Right lobe of liver (tissue), 6 donors: ENCODE measurements around the gene DDT. TPM values are rescaled to one million over a fixed set of nuclear protein-coding genes. Genes with fewer than 3 reads are reported as not detected.

Experiments used
- ATAC-seq, 4 donors: fragments of 200-7000 bp; cut with Tn5 transposase; one replicate each; pipeline ENCODE4 v1.9.1; 2020; ENCODE audit warnings: mild to moderate bottlenecking in 4 of 4, moderate library complexity in 4 of 4
- DNase-seq, 3 donors: peaks; one replicate each; pipeline ENCODE4 v3.0.0-alpha.2; 2020
- H3K27ac ChIP-seq, 3 donors: fragments of 200-600 bp; one replicate each; pipeline ENCODE4 v1.8.0; 2022
- H3K27me3 ChIP-seq, 2 donors: fragments of 200-600 bp; one replicate each; pipeline ENCODE4 v1.8.0; 2022
- H3K36me3 ChIP-seq, 4 donors: fragments of 200-600 bp; sonication (generic) in 1 of 4; one replicate each; pipeline versions ENCODE4 v1.5.1 to v1.8.0; 2017 to 2022; ENCODE audit warnings: control low read depth in 1 of 4
- H3K4me1 ChIP-seq, 4 donors: fragments of 200-600 bp; sonication (generic) in 1 of 4; one replicate each; pipeline versions ENCODE4 v1.5.1 to v1.8.0; 2017 to 2022; ENCODE audit warnings: control low read depth in 1 of 4
- H3K4me3 ChIP-seq, 3 donors: fragments of 200-600 bp; one replicate each; pipeline ENCODE4 v1.8.0; 2022
- H3K9me3 ChIP-seq, 4 donors: fragments of 200-600 bp; sonication (generic) in 1 of 4; one replicate each; pipeline versions ENCODE4 v1.5.1 to v1.8.0; 2017 to 2022; ENCODE audit warnings: control low read depth in 1 of 4
- CTCF ChIP-seq, 4 donors: fragments of 200-600 bp in 3 of 4; fragments of 450-650 bp in 1 of 4; IDR thresholded peaks; one replicate each; pipeline versions ENCODE4 v1.5.1 to v1.8.0; 2016 to 2022; ENCODE audit warnings: antibody characterized with exemption in 4 of 4, mild to moderate bottlenecking in 2 of 4
- POLR2A ChIP-seq: fragments of 450-650 bp; IDR thresholded peaks from one replicate; pipeline ENCODE4 v1.6.1; 2017; ENCODE audit warnings: antibody characterized with exemption, mild to moderate bottlenecking
- WGBS: methylation state at CpG from one replicate; pipeline ENCODE4 v1.1.6; 2018; ENCODE audit warnings: low coverage, low lambda C conversion rate; ENCODE audit not compliant: insufficient coverage; ENCODE audit errors: missing lambda C conversion rate; 5-methylcytosine and 5-hydroxymethylcytosine counted together
- intact Hi-C, 2 donors: fragments of 100-400 bp; cut with DNase I; formaldehyde crosslinking; loops; one replicate each; pipeline versions ENCODE4 v1.11.2 to v1.14.1; 2022
- total RNA-seq, 6 experiments: library from RNA; depleted of rRNA in 2 of 6; stranded (reverse); fragments of >200 nt in 2 of 6; fragmentation: NEBNext Ultra II Directional in 3 of 6; extraction: Animal tissue kit (Norgen Biotek cat#: 25700) in 3 of 6; gene quantifications; one replicate each; pipeline versions ENCODE4 v1.1.0 to v1.2.4, GENCODE V29; 2016 to 2023
- donor health status: DM: no; HTN: yes; CAD: no.
- donor health status: DM: no; HTN: no; CAD: no.
- donor health status: DM: no; HTN: no; CAD: no.
- donor health status: DM: no; HTN: yes; CAD: no.
- donor health status: DM: no; HTN: yes; CAD: no.

The DDT gene
- total RNA-seq, 6 experiments from 2014 or later, result 198 to 587 (median 295) TPM

GRCh38 chr22:24007253-24008021 lies 33.2 kb upstream of the DDT start:
- no peak overlapping the region for H3K4me3 ChIP-seq
- H3K27ac ChIP-seq, result no peak overlapping the region
- TF ChIP-seq POLR2A (no peak), CTCF (IDR thresholded peaks at IDR 0.05) (no peak)
- H3K27me3 ChIP-seq, result no peaks in the 10 kb centered on the region
- ATAC-seq, result peak in 1 of 4 donors; percentile 20
- H3K4me1 ChIP-seq, result peaks cover 0 to 7% (median 0%) of the 10 kb centered on the region in 4 donors
- H3K9me3 ChIP-seq, result no peaks in the 10 kb centered on the region
- intact Hi-C loops, result no loop called here
- 56% methylated on average over 8 of the region's 8 CpGs for WGBS
- DNase-seq, result peak in 1 of 3 donors; percentile 86
- no peaks in the 10 kb centered on the region for H3K36me3 ChIP-seq

- peaks cover 0 to 3% (median 0%) of the 10 kb centered on the region in 4 donors for H3K4me1 ChIP-seq
- no peaks in the 10 kb centered on the region for H3K36me3 ChIP-seq
- H3K4me3 ChIP-seq, result no peak overlapping the region
- DNase-seq, result no peak
- 60% methylated on average over 2 of the region's 6 CpGs for WGBS
- TF ChIP-seq POLR2A (no peak), CTCF (IDR thresholded peaks at IDR 0.05) (no peak)
- H3K27me3 ChIP-seq, result no peaks in the 10 kb centered on the region
- intact Hi-C loops, result no loop called here
- no peaks in the 10 kb centered on the region for H3K9me3 ChIP-seq
- no peak overlapping the region for H3K27ac ChIP-seq
- no peak for ATAC-seq
These were observed 32.6 kb upstream of the DDT start for GRCh38 chr22:24006914-24007214.

- H3K27ac ChIP-seq, result no peak overlapping the region
- no peaks in the 10 kb centered on the region for H3K9me3 ChIP-seq
- WGBS, result 69% methylated on average over 9 of the region's 10 CpGs
- H3K27me3 ChIP-seq, result no peaks in the 10 kb centered on the region
- intact Hi-C loops, result no loop called here
- ATAC-seq, result no peak
- H3K4me3 ChIP-seq, result no peak overlapping the region
- TF ChIP-seq POLR2A (no peak), CTCF (IDR thresholded peaks at IDR 0.05) (no peak)
- H3K4me1 ChIP-seq, result no peaks in the 10 kb centered on the region
- H3K36me3 ChIP-seq, result no peaks in the 10 kb centered on the region
- no peak for DNase-seq
These were observed 32.1 kb upstream of the DDT start for GRCh38 chr22:24006207-24006913.

GRCh38 chr22:24005201-24005600 lies 31.0 kb upstream of the DDT start, which contains the start of gene GSTT4:
Gene GSTT4 (minus strand): TSS chr22:24005453. CDS start chr22:24005356, 97 bp downstream.
- Histone ChIP-seq H3K9me3 (no peaks in the 10 kb centered on the region), H3K36me3 (no peaks in the 10 kb centered on the region), H3K27me3 (no peaks in the 10 kb centered on the region), H3K4me1 (no peaks in the 10 kb centered on the region), H3K27ac (no peak within 1 kb of the TSS), H3K4me3 (no peak within 1 kb of the TSS)
- intact Hi-C loops, result no loop called here
- WGBS, result 63% methylated on average over 6 of the region's 6 CpGs
- ATAC-seq (peak in 2 of 4 donors; percentile 41 to 42), DNase-seq (no peak)
- TF ChIP-seq CTCF (IDR thresholded peaks at IDR 0.05) (no peak), POLR2A (no peak)
